HG03175 (cell line): Measurements from ENCODE around the gene KRTAP4-8.
"Not testable (repeated sequence)": the region's sequence is repeated elsewhere in the genome, so short reads cannot be mapped to it uniquely, and the experiment has no call there.

Source experiments
- ATAC-seq: cut with Tn5 transposase; IDR thresholded peaks from one replicate; pipeline ENCODE4 v1.9.1; 2021; ENCODE audit warnings: mild to moderate bottlenecking, moderate library complexity; ENCODE audit not compliant: unreplicated experiment

The KRTAP4-8 gene

DNA sequence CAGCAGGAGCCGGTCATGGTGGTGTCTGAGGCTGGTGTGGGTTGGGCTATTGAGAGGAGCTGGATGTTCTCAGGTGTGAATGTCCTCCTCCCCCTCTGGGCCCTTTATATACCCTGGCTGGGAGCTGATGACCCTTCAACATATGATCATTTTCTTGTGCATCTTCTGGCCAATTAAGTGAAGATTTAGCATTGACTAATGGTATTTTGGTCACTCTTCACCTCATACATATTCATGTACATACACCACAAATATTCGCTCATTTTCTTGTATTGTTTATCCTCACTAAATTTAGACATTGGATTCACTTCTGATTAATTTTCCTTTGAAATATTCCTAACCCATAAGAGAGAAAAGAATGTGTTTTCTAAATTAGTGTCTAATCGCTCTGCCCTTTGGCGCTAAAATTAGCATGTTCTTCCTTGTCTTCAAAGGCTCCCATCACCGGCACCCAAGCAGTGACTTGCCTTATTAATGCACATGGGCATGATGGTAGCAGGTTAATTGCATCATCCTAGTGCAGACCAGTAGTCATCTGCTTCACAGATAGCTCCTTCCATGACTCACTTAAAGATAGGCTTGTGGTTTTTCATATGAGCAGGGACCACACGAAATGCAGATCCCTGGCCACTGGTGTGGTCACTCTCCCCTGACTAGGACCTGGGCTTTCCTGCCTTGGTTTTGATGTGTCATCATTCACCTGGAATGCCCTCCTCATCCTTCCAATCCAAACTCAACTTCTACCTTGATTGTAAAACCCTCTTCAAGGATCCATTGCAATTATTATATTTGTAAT lies 31.9 kb downstream of the KRTAP4-8 start, which contains the start of gene KRTAP2-4:
Gene KRTAP2-4, minus strand, starts transcription at position 51 of the 796 bp plus-strand sequence. Its CDS starts 34 bp downstream, at position 17.
- no peak for ATAC-seq

DNA sequence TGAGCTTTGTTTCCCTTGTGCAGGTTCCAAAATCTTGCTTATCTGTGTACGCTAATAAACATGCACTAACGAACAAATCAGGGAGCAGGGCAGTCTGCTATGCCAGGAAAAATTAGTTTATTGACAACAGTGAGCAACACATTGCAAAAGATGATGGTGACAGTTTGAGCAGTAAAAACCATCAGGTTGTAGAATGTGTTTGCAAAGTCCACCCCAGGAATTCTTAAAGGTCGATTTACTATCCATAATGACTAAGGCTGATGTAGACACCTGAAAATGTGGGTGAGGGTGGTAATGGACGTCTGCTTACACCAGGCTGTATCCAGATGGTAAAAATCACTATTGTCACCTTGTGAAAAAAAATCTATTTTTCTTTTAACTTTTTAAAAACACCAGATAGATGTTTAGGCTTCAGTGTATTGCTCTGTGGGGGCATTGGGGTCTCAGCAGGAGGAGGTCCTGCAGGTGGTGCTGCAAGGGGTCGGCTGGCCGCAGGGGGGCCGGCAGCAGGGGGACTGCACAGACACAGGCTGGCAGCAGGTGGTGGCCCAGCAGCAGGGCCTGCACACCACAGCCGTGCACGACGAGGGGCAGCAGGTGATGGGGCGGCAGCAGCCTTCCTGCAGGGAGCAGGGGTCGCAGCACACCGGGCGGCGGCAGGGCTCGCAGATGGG lies 32.8 kb downstream of the KRTAP4-8 start:
- not testable (repeated sequence) for ATAC-seq

DNA sequence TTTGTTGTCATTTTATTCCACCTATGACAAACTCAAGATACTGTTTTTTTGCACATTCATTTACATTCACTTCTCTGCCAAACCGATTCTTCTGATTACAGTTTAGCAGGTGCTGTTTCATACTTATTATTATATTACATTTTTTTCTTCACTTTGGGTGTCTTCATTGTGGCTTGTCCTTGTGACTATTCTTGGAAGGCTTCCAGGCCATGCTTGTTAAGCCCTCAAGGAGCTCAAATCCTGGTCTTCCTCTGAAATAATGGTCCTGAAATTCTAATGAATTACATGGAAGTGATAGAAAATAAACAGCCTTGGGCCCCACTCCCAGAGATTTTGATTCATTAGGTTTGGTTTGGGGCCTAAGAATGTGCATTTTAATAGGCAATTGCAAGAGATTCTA lies 33.6 kb downstream of the KRTAP4-8 start:
- no peak for ATAC-seq

DNA sequence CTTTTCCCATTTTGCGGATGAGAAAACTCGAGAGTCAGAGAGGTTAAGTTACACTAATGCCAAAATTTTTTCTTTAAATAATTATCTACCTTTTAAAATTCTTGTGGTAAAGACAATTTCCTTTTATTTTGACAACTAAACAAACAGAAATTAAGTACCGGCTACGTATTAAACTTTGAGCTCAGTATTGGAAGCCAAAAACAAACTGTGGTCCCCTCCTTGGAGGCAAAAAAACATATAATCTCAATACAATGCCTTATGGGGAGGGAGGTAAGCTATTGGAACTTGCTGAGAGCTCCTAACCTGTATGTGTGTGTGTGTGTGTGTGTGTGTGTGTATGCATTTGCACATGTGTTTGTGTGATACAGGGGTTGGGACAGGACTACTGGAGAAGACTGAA lies 34.5 kb downstream of the KRTAP4-8 start:
- no peak for ATAC-seq

DNA sequence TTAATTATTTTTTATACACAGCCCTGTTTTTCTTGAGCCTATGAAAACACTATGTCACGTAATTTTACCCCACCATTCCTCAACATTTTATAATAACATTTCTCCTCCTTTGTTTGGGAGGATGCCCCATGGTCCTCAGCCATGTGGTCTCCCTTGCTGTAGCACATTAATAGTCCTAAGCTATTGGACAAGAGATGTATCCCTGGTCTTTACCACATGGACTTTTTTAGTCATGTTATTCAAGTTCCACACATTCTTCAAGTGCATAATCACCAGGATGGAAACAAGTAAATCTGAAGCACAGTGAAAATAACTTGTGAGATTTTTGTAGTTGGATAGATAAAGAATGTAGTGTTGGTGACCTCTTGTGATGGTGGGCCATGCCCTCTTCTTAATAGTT lies 36.0 kb downstream of the KRTAP4-8 start:
- no peak for ATAC-seq

DNA sequence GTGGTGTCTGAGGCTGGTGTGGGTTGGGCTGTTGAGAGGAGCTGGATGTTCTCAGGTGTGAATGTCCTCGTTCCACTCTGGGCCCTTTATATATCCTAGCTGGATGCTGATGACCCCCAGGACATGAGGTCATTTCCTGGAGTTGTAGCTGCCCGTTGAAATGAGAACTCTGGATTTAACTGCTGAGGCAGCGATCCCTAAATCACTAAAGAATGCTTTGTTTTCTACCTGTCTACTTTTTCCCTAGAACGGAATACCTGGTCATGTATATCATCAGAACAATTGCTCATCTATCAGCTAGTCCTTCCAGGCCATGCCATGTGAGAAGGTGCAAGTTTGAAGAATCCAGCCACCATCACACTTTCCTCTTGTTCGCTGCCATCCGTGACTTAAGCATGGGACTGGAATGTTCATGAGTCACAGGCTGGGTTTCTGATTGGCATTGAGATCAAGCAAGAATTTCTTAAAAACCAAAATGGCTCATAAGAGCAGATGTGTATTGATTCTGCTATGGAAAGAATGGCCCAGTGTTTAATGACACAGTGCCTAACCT lies 37.8 kb downstream of the KRTAP4-8 start, which contains the start of gene KRTAP2-3:
Gene KRTAP2-3, minus strand, starts transcription at position 63 of the 553 bp plus-strand sequence. CDS start 64 bp downstream, outside the sequence.
- no peak for ATAC-seq

DNA sequence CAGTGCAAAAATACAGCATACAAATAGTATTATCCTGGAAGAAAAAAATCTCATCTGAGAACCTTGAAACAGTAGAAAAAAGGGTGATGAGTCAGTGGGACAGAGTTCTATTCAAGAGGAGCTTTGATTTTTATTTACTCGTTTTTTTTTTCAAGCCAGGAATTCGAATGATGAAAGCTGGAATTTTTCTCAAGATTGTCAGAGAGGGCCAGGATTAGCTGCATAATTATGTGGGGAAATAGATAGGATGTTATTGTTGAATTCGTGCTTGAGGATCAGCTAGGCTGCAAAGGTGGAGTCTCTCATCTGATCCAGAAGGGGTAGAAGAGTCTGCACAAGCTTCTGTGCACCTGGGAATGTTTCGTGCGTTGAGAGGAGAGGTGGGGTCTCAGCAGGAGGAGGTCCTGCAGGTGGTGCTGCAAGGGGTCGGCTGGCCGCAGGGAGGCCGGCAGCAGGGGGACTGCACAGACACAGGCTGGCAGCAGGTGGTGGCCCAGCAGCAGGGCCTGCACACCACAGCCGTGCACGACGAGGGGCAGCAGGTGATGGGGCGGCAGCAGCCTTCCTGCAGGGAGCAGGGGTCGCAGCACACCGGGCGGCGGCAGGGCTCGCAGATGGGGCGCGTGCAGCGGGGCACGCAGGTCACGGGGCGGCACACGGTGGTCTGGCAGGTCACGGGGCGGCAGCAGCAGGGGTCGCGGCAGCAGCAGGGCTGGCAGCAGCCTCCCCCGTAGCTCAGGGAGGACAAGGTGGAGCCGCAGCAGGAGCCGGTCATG lies 38.5 kb downstream of the KRTAP4-8 start:
- ATAC-seq: not testable (repeated sequence)

DNA sequence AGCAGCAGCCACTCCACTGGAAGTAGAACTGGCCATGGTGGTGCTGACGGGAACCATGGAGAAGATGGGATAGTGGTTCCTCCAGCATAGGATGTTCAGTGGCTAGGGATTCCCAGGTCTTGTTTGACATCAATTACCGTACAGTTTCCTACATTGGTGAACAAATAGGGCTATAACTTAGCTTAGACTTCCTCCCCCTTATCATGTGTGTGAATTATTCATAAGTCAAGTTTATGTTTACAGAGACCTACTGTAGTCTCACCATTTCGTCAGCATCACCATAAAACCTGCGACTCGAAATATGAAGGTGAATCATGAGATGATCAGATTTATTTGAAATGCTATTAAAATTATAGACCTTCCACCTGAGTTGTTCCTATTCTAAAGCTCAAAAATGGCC lies 39.2 kb downstream of the KRTAP4-8 start:
- ATAC-seq: no peak

DNA sequence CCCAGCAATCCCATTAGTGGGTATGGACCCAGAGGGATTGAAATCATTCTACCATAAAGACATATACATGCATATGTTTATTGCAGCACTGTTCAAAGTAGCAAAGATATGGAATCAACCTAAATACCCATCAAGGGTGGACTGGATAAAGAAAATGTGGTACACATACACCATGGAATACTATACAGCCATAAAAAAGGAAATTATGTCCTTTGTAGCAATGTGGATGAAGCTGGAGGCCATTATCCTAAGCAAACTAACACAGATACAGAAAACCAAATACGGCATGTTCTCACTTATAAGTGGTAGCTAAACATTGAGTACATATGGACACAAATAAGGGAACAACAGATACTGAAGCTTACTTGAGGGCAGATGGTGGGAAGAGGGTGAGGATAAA lies 40.4 kb downstream of the KRTAP4-8 start:
- no peak for ATAC-seq

DNA sequence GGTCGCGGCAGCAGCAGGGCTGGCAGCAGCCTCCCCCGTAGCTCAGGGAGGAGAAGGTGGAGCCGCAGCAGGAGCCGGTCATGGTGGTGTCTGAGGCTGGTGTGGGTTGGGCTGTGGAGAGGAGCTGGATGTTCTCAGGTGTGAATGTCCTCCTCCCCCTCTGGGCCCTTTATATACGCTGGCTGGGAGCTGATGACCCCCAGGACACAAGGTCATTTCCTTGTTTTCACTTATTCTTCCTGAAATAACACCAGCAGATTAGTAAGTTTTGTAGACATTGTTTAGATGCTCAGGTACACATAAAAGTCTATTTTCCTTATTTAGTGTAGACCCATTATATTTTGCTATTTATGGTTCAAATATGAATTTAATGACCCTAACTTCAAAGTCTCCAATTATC lies 42.8 kb downstream of the KRTAP4-8 start, which contains the start of gene KRTAP2-2:
Gene KRTAP2-2, minus strand, starts transcription at position 101 of the 400 bp plus-strand sequence. Its CDS starts 19 bp downstream, at position 82.
- ATAC-seq: not testable (repeated sequence)

DNA sequence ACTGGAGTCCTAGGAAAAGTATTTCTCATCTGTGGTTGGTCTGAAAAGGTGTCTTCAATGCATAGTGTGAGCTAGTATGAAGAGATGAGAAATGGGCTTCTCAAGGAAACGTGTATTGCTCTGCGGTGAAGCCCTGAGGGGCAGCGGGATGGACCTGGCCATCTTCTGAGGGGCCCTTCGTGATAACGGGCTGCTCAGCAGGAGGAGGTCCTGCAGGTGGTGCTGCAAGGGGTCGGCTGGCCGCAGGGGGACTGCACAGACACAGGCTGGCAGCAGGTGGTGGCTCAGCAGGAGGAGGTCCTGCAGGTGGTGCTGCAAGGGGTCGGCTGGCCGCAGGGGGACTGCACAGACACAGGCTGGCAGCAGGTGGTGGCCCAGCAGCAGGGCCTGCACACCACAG lies 43.4 kb downstream of the KRTAP4-8 start:
- ATAC-seq: not testable (repeated sequence)

DNA sequence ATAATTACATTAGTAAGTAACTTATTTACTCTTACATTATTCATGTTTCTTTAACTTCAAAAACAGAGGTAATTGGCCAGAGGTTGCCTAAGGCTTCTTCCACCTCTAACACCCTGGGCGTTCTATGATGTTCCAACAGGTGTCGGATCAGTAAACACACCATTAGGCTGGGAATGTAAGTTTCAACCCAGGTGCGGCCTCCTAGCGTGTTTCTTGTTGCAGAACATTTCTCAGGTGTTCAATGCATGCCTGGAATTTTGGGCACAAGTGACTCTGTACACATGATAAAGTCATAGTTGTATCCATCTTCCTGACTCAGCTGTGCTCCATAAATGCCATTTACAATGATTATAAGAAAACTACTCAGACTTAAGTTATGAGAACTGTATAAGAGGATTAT lies 43.9 kb downstream of the KRTAP4-8 start:
- no peak for ATAC-seq

DNA sequence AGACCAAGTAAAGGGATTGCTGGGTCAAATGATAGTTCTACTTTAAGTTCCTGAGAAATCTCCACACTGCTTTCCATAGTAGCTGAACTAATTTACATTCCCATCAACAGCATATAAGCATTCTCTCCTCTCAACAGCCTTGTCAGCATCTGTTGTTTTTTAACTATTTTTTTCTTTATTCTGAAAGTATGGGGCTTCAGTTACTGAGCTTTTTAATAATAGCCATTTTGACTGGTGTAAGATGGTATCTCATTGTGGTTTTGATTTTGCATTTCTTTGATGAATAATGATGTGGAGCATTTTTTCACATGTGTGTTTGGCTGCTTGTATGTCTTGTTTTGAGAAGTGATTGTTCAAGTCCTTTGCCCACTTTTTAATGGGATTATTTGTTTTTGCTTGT lies 45.4 kb downstream of the KRTAP4-8 start:
- ATAC-seq: no peak

DNA sequence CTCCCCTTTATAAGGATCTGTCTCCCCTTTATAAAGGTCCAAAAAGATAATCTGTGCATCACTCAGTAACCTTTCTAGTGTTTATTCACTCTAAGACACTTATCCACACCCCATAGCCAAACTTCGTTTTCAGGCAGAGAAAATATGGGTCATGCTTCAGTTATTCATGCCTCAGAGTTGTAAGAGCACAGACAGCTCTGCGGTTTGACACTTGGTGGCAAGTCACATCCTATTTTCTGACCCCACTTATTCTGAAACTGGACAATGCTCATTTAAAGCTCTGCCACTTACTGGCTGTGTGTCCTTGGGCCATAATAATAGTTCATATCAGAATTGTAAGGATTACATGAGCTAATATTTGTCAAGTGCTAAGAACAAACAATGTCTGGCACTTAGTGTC lies 48.8 kb downstream of the KRTAP4-8 start:
- peak; percentile 55 for ATAC-seq

DNA sequence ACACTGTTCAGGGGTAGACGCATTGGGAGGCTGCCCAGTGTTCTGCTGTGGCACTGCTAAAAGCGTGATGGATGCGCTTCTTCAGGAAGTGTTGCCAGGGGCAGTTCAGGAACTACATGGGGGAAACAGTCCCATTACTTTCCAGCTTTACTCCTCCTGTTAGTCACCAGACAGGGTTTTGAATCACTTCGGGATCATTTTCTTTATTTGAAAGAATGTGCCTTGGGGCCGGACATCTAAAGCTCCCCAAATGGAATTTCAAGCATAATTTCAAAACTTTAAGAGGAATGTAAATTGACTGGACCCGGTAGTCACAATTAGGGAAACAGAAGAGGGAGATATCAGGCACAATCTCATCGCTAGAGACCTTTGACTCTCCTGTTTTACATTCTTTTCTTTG lies 49.5 kb downstream of the KRTAP4-8 start:
- ATAC-seq: no peak
